CD1c-positive myeloid dendritic cell (primary cell): ENCODE measurements around the gene SRGN.
"Not testable (repeated sequence)": the region's sequence is repeated elsewhere in the genome, so short reads cannot be mapped to it uniquely, and the experiment has no call there.

Experiments
- DNase-seq: peaks from one replicate; pipeline ENCODE4 v3.0.0-alpha.2; 2016; ENCODE audit errors: extremely low spot score

Gene SRGN, protein sequence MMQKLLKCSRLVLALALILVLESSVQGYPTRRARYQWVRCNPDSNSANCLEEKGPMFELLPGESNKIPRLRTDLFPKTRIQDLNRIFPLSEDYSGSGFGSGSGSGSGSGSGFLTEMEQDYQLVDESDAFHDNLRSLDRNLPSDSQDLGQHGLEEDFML

DNA sequence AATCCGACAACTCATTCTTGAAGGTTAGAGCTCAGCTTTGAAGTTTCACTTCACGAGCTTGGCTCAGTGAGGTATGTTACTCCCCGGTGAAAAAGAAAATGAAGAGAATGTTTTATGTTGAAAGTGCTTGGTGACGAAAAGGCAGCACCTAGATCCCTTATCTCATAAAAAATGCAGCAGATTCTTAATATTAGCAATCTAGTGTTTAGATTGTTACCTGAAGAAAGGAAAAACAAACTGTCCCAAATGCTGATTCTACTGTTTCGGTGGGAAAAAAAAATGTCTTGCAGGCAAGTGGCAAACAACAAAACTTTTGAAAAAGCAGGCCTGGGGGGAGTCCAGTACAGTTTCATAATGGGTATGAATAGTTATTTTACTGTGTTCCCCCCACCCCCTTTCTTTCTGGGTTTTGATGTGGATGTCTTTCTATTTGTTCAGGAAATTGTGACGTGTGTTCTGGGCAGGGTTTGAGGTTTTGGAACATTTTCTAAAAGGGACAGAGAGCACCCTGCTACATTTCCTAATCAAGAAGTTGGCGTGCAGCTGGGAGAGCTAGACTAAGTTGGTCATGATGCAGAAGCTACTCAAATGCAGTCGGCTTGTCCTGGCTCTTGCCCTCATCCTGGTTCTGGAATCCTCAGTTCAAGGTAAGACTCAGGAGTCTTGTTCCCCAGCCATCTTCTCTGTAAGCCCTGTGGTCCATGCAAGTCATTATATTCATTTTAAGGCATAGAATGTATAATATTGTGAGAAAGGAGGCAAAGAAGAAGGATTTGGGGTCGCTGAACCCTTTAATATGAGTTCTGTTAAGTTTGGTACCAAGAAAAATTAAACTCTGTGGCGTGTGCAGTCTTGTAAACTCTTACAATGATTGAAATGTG, at the start of gene SRGN:
Gene SRGN, plus strand, starts transcription at position 514 of the 881 bp plus-strand sequence. Its CDS starts 55 bp downstream, at position 569.
- DNase-seq, result peak; percentile 96

DNA sequence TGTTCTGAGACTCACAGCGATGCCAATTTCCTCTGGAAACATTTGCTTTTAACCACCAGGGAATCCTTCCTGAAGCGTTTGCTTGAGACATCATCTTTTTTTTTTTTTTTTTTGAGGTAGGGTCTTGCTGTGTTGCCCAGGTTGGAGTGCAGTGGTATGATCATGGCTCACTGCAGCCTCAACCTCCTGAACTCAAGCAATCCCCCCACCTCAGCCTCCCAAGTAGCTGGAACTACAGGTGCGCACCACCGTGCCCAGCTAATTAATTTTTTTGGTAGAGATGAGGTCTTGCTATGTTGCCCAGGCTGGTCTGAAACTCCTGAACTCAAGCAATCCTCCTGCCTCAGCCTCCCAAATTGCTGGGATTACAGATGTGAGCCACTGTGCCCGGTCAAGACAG, 47.0 kb upstream of the SRGN start:
- DNase-seq, result not testable (repeated sequence)

DNA sequence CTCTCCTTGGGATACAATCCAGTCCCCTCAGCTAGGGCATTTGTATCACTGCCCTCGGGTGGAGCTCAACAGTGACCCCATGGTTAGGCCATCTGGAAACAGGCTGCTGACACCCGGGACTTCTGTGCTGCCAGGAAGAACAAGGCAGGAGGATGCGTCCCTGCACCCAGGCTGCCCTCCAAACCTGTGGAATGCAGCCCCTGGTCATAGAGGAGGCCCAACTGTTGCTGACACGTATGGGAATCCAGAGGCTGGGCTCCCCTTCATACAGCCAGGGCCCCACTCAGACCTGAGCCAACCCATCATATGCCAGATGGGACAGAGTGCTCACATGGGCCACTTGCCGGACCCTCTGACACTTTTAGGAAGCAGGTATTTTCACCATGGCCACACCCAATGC, 45.5 kb upstream of the SRGN start:
- no peak for DNase-seq

DNA sequence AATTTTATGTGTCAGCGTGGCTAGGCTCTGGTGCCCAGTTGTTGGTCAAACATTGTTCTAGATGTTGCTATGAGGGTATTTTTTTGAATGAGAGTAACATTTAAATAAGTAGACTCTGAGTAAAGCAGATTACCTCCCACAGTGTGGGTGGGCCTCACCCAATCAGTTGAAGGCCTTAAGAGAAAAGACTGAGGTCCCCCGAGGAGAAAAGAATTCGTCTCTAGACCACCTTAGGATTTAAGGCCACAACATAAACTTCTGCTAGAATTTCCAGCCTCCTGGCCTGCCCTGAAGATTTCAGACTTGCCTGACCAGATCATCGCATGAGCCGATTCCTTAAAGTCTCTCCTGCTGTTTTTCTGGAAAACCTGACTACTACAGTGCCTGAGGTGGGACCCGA, 45.1 kb upstream of the SRGN start:
- no peak for DNase-seq

DNA sequence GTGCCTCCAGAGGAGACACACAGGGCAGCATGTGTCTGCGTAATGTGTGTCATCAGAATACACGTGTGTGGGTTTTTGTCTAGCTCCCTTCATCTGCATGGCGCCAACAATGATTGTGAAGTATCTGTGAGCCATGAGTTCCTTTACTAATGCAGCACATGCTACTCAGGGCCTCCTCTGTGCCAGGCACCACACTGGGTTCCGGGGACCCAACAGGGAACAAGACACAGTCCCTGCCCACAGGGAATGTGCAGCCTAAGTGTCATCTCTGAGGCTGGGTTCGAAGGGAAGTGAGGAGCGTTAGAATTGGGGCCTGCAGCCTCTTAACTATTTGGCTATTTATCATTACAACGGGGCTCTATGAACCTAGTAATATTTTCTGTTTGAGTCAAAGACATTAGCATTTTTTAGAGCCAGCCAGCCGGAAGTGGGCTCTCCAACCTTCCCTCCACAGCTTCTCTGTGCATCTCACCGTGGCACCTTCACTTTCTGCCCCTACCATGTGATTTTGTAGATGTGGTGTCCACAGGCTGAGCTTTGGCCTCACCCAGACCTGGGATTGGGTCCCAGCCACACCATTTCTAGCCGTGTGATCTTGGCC, 43.9 kb upstream of the SRGN start:
- DNase-seq, result peak; percentile 64

DNA sequence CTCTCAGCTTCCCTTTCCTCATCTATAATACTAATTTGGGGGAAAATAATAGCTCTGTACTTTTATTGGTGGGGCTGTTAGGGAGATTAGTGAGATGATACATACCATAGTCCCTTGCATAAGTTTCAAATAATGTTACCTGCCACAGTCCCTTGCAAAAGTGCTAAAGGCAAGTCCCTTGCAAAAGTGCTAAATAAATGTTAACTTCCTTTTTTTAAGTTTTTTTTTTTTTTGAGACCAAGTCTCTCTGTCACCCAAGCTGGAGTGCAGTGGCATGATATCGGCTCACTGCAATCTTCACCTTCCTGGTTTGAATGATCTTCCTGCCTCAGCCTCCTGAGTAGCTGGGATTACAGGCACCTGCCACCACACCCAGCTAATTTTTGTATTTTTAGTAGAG, 43.4 kb upstream of the SRGN start:
- peak; percentile 71 for DNase-seq

DNA sequence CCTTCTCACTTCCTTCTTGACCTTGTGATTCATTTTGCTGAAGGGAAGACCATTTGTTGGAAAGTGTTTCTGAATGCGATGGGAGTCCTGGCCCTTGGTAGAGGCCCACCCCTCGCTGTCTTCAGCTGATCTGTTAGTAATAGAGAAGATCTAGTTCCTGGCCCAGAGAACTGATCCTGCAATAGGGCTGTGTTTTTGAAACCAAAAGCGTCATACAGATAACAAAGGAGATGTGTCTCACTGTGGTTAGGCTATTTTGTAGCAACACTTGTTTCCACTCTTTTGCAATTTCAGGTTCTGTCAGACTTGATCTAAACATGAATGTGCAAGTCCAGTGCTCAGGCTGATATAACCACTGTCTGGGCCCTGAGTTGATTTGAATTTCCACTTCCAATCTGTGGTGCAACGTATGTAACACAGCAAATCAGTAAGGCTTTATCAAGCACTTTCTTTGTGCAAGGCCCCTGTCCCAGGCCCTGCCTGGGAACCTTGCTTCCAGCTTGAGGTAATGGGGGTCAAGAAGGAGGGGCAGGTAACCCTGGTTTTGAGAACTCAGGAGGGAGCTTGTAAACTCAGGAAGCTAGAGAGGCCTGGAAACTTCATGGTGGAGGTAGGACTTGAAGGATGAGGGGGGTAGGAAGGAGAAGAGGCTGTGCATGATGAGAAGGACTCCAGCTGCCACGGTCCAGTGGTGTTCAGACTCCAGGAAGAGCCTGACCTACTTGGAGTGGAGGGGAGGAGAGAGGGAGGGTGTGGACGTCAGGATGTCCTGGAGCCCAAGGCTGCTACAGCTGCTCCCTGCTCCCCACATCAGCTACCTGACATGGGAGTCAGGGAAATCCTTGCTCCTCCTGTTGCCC, 42.2 kb upstream of the SRGN start:
- peak; percentile 91 for DNase-seq

DNA sequence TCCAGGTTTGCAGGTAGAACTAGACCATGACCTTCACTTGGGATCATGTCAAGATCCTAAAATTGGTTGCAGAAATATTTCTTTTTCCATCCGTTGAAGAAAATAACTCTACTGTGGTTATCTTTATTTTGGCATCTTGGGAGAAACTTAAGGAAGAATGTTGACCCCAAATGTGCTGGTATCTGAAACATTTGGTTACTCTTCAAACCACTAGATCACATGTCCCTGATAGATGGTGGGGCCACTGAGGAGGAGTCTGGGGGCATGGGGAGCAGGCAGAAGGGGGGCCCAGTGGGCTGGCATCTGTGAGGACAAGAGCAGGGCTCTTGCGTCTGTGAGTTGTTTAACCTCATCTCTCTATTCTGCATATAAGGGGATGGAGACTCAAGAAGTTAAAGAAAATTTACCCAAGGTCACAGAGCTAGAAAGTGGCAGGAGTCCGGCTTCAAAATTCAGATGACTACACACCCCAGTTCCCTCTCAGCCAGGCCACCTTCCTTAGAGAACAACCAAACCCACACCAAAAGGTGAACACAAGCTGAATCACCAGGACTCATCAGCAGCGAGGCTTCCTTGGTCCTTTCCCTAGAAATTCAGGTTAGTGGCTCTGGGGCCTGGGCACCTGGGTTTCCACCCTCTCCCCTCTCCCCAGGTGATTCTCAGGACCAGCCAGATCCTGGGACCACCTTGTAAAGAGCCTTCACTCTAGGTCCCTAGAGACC, 40.6 kb upstream of the SRGN start:
- DNase-seq, result peak; percentile 83

DNA sequence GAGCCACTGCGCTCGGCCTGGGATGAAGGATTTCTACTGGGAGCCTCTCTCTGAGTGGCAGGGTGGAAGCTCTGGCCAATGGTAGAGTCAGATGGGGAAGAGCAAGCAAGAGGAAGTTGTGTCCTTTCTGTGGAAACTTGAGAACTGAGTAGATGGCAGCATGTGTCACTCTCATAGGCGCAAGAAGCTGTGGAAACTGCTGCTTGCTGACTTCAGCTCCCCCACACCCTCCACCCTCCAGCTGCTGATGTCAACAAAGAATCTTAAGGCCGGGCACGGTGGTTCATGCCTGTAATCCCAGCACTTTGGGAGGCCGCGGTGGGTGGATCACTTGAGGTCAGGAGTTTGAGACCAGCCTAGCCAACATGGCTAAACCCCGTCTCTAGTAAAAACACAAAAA, 39.8 kb upstream of the SRGN start:
- DNase-seq, result peak; percentile 94

DNA sequence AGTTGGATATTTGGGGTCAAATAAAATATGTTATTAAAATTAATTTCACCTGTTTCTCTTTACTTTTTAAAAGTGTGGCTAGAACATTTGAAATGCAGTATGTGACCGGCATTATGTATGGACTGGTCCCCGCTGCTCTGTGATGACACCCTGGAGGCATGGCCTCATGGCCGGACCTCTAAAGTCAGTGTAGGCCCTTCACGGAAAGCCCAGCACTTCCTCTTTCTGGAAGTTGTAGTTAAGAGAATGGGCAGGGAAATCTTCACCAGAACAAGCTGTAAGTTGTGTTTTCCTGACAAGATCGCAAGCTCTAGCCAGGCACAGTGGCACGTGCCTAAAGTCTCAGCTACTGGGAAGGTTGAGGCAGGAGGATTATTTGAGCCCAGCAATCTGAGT, 38.3 kb upstream of the SRGN start:
- peak; percentile 85 for DNase-seq

DNA sequence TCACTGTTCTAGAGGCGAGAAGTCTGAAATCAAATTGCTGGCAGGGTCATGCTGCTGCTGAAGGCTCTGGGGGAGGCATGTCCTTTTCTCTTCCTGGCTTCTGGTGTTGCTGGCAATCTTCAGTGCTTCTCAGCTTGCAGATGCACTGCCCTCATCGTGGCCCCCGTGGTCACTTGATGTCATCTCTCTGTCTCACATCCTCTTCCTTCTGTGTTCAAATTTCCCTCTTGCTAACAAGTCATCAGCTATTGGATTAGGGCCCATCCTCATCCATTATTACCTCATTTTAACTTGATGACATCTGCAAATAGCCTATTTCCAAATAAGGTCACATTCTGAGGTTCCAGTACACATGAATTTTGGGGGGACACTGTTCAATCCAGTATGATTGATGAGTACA, 36.6 kb upstream of the SRGN start:
- peak; percentile 91 for DNase-seq

DNA sequence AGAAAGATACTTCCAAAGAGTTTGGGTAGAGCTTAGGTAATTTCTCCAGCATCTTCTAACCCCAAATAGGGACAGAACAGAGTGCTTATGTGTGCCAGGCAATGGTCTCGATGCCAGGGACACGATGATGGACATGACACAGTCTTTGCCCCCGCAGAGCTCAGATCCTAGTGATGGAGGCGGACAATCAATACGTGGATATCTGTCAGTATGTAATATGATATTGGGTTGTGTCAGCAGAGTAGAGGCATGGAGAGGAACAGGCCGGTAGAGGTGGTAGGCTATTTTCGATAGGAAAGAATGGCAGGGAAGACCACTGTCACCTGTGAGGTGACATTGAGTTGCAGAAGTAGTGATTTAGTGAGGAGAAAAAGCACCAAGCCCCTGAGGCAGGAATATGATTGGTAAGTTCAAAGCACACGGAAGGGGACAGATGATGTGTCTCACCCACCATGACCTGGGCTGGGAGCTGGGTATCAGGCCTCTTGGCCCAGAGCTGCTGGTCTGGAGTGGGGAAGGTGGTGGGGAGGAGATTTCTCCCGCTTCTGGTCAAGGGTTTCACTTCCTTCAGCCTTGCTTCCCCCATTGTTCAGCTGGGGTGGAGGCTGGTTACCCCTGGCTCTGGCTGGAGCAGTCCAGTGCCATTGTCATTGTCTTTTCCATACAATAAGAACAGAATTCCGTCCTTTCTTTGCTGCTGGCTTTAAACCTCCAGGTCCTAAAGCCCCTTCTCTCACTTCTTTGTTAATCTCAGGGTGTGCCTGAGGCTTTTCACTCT, 36.0 kb upstream of the SRGN start:
- DNase-seq, result peak; percentile 76

DNA sequence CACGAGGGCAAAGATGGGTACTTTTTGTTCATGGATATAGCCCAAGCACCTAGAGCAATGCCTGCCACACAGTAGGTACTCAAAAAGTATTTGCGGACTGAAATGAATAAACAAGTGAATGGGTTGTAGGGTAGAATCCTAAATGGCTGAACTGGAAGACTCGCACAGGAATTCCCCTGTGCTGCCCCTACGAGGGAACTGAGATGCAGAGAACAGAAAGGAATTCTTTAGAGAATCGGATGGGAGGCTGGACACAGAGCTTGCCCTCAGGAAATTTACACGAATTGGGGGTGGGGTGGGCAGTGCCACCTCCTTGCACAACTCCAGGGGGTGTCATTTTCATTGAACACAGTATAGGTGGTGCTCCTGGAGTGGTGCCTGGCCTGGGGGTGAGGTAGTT, 35.2 kb upstream of the SRGN start:
- no peak for DNase-seq

DNA sequence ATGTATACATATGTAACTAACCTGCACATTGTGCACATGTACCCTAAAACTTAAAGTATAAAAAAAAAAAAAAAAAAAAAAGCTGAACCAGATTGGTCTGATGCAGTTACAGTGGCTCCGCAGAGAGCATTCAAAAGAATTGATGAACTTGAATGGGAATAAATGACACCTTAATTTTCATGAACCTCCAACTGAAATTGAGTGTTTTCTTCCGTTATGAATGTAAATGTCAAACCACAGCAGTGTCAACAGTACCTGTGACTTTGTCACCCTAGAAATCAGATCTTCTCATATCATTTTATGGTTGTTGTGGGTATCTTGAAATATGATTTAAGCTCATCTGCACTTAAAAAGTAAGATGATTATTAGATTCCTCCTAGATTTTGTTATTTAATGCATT, 32.7 kb upstream of the SRGN start:
- DNase-seq, result peak; percentile 34

DNA sequence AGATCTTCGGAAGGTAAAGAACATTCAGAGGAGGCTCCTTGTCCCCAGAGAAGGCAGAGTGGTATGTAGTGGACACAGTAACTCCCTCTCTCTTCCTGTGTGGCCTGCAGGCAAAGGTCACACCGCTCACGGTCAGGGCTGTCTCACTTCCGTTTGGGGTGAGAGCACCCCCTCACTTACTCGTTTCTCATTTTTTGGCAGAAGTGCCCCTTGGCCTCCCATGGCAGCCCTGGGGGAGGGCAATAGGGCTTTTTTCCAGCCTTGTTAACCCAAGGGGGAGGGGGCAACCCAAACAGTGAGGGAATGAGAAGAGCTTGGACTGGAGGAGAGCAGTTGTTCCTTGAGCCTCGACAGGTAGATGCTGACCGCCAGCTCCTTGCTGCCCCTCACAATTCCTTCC, 31.8 kb upstream of the SRGN start:
- peak; percentile 93 for DNase-seq

DNA sequence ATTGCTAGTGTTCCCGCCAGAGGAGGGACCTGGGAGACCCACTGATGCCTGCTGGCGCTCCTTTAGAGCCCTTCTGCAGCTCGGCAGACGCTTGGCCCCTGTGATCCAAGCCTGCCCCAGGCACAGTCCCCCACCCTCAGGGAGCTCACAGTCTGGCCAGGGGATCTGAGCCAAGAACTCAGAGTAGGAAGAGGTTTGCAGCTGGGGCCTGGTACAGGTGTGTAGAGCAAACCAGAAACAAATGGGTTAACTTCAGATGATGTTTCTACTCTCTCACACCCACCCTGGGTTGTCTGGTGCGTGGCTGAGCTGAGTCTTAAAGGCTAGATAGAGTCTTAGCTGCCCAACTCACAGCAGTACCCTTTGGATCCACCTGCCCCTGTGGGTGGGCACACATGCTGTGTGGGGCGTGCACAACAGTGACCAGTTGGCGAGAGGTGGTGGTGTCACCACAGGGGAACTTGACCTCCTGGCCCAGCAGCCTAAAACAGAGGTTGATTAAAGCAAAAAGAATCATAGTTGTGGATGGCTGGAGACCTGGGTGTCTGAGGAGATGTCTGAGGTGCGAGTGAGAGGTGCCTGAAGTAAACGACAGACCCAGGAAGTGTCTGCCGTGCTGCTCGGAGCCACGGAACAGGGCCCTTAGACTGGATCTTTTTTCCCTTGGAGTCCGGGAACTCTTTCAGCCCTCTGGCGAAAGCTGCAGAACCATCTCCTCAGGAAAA, 31.2 kb upstream of the SRGN start:
- peak; percentile 60 for DNase-seq

DNA sequence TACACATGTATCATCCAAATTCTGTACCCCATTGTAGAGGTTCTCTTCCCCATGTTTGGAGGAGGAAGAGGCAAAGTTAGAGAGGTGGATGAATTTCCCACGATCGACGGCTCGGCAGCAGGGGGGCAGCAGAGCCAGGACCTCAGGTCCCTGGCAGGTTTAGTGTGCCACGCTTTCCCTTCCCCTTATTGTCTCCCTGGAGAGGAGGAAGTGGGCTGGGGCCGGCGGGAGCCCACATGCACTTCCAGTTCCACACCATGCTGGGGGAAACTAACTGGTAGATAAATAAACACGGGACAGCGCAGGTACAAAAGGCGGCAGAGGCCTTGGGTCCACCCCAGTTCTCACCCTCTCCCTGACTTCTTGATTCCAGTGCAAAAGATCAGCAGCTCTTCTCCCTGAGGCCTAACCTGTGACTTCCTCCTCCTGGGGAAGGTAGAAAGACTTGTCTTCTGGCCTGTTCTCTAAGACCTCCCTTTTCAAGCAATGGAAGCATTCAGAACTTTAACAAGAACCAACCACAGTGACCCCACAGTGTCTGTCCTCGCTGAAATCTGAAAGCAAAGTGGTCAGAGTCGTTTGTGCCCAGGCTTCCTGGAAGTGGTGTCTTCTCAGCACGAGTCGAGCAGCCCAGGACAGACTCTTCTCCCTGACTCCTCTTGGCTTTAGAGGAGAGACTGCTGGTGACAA, 30.5 kb upstream of the SRGN start:
- peak; percentile 86 for DNase-seq

DNA sequence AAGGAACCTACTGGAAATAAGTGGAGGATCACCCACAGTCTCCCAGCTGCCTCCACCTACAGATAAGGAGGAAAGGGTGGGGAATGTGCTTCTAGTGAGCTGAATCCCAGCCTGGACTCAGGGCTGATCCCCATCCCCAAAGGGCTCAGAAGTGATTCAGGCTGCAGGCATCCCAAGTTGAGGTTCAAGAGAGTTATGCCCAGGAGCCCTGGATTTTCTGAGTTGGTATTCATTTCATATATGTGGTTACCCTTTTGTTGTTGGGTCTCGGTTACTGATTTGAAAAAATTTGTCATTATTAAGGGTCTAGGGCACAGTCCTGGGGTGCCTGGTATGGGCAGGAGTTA, 30.0 kb upstream of the SRGN start:
- DNase-seq, result no peak

DNA sequence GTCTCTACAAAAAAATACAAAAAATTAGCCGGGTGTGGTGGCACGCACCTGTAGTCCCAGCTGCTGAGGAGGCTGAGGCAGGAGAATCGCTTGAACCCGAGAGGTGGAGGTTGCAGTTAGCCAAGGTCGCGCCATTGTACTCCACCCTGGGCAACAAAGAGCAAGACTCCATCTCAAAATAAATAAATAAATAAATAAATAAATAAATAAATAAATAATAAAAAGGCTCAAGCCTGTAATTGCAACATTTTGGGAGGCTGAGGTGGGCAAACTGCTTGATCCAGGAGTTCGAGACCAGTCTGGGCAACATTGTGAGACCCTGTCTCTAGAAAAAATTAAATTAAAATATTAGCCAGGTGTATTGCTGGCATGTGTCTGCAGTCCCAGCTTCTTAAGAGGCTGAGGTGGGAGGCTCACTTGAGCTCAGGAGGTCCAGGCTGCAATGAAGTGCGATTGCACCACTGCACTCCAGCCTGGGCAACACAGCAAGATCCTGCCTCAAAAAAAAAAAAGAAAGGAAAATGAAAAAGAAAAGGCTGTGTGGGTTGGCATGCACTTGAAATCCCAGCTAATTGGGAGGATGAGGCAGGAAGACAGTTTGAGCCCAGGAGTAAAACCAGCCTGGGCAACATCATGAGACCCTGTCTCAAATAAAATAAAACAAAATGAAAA, 27.6 kb upstream of the SRGN start:
- DNase-seq, result peak; percentile 13
